Choroid plexus epithelial cell (primary cell): ENCODE results near the gene SLC6A7.
A peak's percentile ranks its signal among the peaks of the same experiment; 100 is the strongest.

ENCODE experiments used
- DNase-seq: peaks from one replicate; pipeline ENCODE4 v3.0.0-alpha.2; 2010; ENCODE audit warnings: low read depth
- H3K4me3 ChIP-seq: 2 replicates; pipeline ENCODE4 v1.5.1; 2011; ENCODE audit warnings: low read depth, mild to moderate bottlenecking, control low read depth, low read length, moderate library complexity
- TF ChIP-seq, protein P1 (sequence below): conservative IDR thresholded peaks from 2 replicates; pipeline ENCODE4 v1.5.1; 2011; ENCODE audit warnings: low read depth, mild to moderate bottlenecking, control low read depth, inconsistent platforms, low read length, moderate library complexity

SLC6A7 gene

DNA sequence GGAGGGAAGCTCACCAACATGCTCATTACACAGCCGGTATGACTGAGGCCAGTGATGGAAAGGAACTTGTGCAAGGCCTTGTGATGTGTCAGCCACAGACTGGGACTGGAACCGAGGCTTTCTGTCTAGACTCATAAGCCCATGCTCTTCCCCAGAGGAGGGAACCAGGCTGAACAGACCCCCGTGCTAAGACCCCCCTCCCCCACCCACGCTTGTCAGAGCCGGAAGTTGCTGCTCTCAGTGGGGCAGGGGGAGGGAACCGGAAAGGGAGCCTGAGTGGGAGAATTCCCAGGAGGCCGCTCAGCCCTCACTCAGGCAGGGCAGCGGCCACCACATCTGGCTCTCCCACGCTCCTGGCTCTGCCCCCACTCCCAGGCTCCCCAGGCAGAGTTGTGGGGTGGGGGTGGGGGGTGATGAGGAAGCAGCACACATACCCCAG, 30.1 kb upstream of the SLC6A7 start:
- TF ChIP-seq, protein P1, sequence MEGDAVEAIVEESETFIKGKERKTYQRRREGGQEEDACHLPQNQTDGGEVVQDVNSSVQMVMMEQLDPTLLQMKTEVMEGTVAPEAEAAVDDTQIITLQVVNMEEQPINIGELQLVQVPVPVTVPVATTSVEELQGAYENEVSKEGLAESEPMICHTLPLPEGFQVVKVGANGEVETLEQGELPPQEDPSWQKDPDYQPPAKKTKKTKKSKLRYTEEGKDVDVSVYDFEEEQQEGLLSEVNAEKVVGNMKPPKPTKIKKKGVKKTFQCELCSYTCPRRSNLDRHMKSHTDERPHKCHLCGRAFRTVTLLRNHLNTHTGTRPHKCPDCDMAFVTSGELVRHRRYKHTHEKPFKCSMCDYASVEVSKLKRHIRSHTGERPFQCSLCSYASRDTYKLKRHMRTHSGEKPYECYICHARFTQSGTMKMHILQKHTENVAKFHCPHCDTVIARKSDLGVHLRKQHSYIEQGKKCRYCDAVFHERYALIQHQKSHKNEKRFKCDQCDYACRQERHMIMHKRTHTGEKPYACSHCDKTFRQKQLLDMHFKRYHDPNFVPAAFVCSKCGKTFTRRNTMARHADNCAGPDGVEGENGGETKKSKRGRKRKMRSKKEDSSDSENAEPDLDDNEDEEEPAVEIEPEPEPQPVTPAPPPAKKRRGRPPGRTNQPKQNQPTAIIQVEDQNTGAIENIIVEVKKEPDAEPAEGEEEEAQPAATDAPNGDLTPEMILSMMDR = no peak
- peak; percentile 83 for DNase-seq
- H3K4me3 ChIP-seq = no peak overlapping the region

DNA sequence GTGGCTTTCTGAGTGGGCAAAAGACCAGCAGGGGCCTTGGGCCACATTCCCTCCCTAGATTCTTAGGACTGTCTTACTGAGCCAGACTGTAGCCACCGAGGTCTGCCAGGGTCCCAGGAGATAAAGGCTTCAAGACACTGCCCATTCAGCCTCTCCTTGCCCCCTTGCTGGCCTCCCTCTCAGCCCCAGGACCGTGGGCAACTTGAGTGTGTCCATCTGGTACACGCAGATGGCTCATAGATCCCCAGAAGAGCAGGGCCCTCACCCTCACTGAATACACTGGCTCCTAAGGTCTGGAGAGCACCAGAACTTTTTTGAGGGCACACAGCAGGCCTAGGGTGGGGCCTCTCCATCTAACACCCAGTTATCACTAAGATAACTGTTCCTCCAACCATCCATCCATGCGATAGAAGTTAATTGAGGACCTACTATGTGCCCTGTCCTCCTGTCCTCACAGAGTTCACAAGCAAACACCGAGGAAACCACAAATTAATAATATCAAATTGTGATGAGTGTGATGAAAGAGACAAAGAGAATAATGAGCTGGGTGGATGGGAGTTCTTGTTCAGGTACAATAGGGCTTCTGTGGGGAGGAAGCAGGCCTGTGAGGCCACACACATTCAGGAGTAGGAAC, 29.3 kb upstream of the SLC6A7 start:
- no peak overlapping the region for H3K4me3 ChIP-seq
- DNase-seq = no peak
- TF ChIP-seq, protein P1 = no peak

DNA sequence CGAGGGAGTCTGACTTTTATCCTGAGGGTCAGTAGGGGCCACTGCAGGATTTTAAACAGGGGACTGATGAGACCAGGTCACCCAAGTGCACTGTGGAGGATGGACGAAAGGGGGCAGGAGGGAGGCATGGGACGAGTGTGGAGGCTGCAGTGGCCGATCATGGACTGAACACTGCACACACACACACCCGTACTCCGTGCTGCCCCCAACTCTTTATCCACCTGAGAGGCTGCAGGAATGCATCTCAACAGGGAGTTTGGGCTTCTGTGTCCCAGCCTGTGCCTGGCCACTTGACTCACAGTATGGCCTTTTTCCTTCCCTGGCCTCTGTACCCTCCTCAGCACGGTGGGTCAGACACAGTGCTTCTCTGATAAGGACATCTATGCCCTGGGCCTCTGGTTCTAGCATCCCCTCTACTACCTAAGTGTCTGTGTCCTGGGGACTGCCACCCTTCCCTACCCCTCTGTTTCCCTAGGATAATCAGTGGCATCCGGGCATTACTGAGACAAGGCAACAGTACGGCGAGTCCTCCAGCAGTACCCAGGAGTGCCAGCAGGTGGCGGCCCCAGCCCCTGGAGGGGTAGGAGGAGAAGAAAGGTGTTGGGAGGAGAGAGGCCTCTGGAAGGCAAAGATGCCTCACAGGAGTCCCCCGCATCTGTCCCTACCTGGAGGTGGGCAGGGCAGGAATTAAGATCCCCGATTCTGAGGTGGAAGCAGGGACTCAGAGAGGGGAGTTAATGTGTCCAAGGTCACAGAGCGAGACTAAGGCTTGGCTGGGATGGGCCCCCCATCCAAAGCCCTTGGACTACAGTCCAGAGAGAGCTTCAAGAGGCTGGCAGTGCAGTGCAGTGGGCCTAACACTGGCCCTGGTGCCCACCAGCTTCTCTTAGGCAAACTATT, 28.4 kb upstream of the SLC6A7 start:
- H3K4me3 ChIP-seq = no peak overlapping the region
- peak; percentile 83 for DNase-seq

DNA sequence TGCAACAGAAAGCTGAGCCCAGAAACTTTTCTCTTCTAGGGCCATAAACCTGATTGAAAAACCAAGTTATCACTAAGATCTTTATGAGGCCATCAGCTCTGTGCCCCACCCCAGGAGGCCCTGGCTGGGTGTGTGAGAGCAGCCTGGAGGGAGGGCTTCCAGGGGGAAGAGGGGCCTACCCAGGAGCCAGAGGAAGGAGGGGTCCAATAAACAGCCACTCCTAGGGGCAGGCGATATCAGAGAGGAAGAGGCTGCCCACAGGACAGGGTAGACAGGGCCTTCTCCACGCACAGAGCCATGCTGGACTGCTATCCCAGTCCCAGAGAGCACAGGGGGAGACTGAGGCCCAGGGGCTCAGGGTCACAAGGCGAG, 27.7 kb upstream of the SLC6A7 start:
- no peak overlapping the region for H3K4me3 ChIP-seq
- DNase-seq = no peak
- TF ChIP-seq, protein P1 = no peak

More for the DNA sequence above, 28.4 kb upstream of the SLC6A7 start:
- TF ChIP-seq, protein P1 = peak; percentile 97

GRCh38 chr5:150163035-150163434, 26.8 kb upstream of the SLC6A7 start:
- no peak for DNase-seq
- H3K4me3 ChIP-seq = no peak overlapping the region
- TF ChIP-seq, protein P1 = no peak

DNA sequence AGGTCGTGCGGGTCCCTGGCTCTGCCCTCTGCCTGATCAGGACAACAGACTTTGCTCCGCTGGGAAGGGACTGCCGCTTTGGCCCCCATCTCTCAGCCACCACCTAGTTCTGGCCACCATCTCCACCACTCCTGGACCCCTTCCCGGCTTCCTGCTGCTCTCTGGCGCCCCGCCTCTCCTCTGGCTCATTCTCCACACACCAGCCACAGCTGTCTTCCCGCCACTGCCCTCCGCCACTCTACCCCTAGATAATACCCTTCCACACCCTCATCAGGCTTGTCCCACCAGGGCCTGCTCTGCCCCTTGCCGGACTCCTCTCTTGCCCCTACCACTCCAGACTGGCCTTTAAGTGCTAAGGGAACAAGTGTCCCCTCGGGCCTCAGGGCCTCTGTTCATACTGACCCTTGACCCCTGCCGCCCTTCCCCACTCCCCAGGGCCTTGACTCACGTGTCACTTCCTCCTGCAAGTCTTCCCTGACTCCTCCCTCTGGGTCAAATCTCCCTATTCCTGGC, 26.3 kb upstream of the SLC6A7 start:
- no peak overlapping the region for H3K4me3 ChIP-seq
- TF ChIP-seq, protein P1 = peak; percentile 41
- DNase-seq = no peak
